SJCRH30 (cell line): ENCODE results near the gene POLR1D. TPM values are rescaled to one million over a fixed set of nuclear protein-coding genes. Genes with fewer than 3 reads are reported as not detected.
"Not testable (repeated sequence)": the region's sequence is repeated elsewhere in the genome, so short reads cannot be mapped to it uniquely, and the experiment has no call there.

Experiments used
- DNase-seq, 2 experiments: peaks; one replicate each; pipeline ENCODE4 v3.0.0-alpha.2; 2015 to 2020
- H3K27ac ChIP-seq: fragments of 250-450 bp; sonication (Bioruptor Pico); 2 replicates; pipeline ENCODE4 v1.5.1; 2020; ENCODE audit warnings: mild to moderate bottlenecking, moderate library complexity
- H3K27me3 ChIP-seq: fragments of 250-450 bp; sonication (Bioruptor Pico); 2 replicates; pipeline ENCODE4 v1.5.1; 2020; ENCODE audit warnings: mild to moderate bottlenecking, moderate library complexity
- H3K36me3 ChIP-seq: fragments of 250-450 bp; sonication (Bioruptor Pico); 2 replicates; pipeline ENCODE4 v1.5.1; 2020; ENCODE audit warnings: mild to moderate bottlenecking, moderate library complexity
- H3K4me1 ChIP-seq: fragments of 250-450 bp; sonication (Bioruptor Pico); 2 replicates; pipeline ENCODE4 v1.5.1; 2020; ENCODE audit warnings: mild to moderate bottlenecking, moderate library complexity
- H3K4me3 ChIP-seq: fragments of 250-450 bp; sonication (Bioruptor Pico); 2 replicates; pipeline ENCODE4 v1.5.1; 2020; ENCODE audit warnings: mild to moderate bottlenecking, moderate library complexity
- H3K9me3 ChIP-seq: fragments of 250-450 bp; sonication (Bioruptor Pico); replicated peaks from 2 replicates; pipeline ENCODE4 v1.5.1; 2020; ENCODE audit warnings: mild to moderate bottlenecking, moderate library complexity
- total RNA-seq: library from RNA; depleted of rRNA; stranded (reverse); fragments of >200 nt; shearing (Covaris generic); gene quantifications from 2 replicates; pipeline ENCODE4 v1.2.3, GENCODE V29; 2014

POLR1D gene
- total RNA-seq, 1 experiment from 2014 or later = 182 TPM

GRCh38 chr13:27624071-27624470 is 2.4 kb downstream of the POLR1D start:
- H3K9me3 ChIP-seq = no peaks in the 10 kb centered on the region
- peaks cover 23% of the 10 kb centered on the region for H3K36me3 ChIP-seq
- peaks cover 11% of the 10 kb centered on the region for H3K4me1 ChIP-seq
- H3K27me3 ChIP-seq = no peaks in the 10 kb centered on the region
- no peak overlapping the region for H3K4me3 ChIP-seq
- H3K27ac ChIP-seq = no peak overlapping the region
- DNase-seq = no peak

- peaks cover 26% of the 10 kb centered on the region for H3K36me3 ChIP-seq
- DNase-seq = no peak
- no peak overlapping the region for H3K27ac ChIP-seq
- no peaks in the 10 kb centered on the region for H3K27me3 ChIP-seq
- no peak overlapping the region for H3K4me3 ChIP-seq
- no peaks in the 10 kb centered on the region for H3K9me3 ChIP-seq
- peaks cover 9% of the 10 kb centered on the region for H3K4me1 ChIP-seq
Observed at GRCh38 chr13:27625839-27626238, 4.1 kb downstream of the POLR1D start.

DNA sequence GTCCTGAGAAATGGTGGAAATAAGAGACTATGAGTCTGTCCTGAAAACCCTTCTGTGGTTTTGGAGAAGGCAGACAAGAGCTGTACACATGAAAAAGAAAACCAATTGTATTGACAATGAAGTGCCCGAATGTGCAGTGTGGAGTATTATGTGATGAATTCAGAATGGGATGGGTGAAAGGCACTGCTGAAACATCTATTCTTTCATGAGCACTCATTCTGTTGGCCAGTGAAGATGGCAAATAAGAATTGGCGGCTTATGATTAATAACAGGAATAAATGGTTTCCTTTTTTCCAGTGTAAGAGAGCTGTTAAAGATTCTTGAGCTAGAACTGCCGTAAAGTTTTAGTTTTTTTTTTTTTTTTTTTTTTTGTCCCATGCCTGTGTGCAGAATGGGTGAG is 5.7 kb downstream of the POLR1D start:
- H3K36me3 ChIP-seq = peaks cover 31% of the 10 kb centered on the region
- no peaks in the 10 kb centered on the region for H3K9me3 ChIP-seq
- H3K27me3 ChIP-seq = no peaks in the 10 kb centered on the region
- DNase-seq = no peak
- H3K4me1 ChIP-seq = peaks cover 9% of the 10 kb centered on the region
- H3K27ac ChIP-seq = no peak overlapping the region
- H3K4me3 ChIP-seq = no peak overlapping the region

- H3K4me3 ChIP-seq = no peak overlapping the region
- DNase-seq = no peak
- H3K36me3 ChIP-seq = peaks cover 29% of the 10 kb centered on the region
- no peak overlapping the region for H3K27ac ChIP-seq
- H3K4me1 ChIP-seq = peaks cover 3% of the 10 kb centered on the region
- H3K27me3 ChIP-seq = no peaks in the 10 kb centered on the region
- H3K9me3 ChIP-seq = no peaks in the 10 kb centered on the region
Observed at GRCh38 chr13:27628081-27628480, 6.4 kb downstream of the POLR1D start.

DNA sequence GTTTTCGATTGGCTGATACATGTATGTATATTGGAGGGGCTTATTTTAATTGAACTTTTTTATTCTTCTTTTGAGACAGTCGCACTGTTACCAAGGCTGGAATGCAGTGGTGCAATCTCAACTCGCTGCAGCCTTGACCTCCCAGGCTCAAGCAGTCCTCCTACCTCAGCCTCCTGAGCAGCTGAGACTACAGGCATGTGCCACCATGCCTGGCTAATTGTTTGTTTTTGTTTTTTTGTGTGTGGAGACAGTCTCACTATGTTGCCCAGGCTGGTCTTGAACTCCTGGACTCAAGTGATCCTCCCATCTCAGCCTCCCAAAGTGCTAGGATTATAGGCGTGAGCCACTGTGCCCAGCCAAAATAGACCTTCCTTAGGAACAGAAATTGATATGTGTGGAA is 7.1 kb downstream of the POLR1D start:
- H3K9me3 ChIP-seq, H3K27ac ChIP-seq, H3K4me1 ChIP-seq, H3K27me3 ChIP-seq, DNase-seq, H3K4me3 ChIP-seq: not testable (repeated sequence)
- peaks cover 26% of the 10 kb centered on the region for H3K36me3 ChIP-seq

DNA sequence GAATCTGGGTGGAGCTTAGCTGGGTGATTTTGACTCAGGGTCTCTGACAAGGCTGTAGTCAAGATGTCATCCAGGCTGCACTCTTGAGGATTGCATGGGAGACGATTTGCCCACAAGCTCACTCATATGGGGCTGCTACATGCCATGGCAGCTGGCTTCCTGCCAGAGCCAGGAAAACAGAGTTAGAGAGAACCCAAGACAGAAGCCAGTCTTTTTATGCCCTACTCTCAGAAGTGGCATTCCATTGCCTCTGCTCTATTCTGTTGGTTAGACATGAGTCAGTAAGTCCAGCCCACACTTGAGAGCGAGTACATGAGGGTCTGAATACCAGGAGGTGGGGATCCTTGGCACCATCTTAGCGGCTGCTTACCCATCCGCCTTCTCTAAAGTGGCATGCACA is 9.5 kb downstream of the POLR1D start:
- no peaks in the 10 kb centered on the region for H3K9me3 ChIP-seq
- H3K27ac ChIP-seq = no peak overlapping the region
- peaks cover 12% of the 10 kb centered on the region for H3K4me1 ChIP-seq
- DNase-seq = no peak
- no peak overlapping the region for H3K4me3 ChIP-seq
- no peaks in the 10 kb centered on the region for H3K27me3 ChIP-seq
- peaks cover 16% of the 10 kb centered on the region for H3K36me3 ChIP-seq

- Histone ChIP-seq H3K27ac (no peak overlapping the region), H3K4me1 (peaks cover 15% of the 10 kb centered on the region), H3K9me3 (no peaks in the 10 kb centered on the region), H3K36me3 (peaks cover 16% of the 10 kb centered on the region), H3K27me3 (no peaks in the 10 kb centered on the region), H3K4me3 (no peak overlapping the region)
- no peak for DNase-seq
Observed at GRCh38 chr13:27631665-27632064, 10.0 kb downstream of the POLR1D start.

DNA sequence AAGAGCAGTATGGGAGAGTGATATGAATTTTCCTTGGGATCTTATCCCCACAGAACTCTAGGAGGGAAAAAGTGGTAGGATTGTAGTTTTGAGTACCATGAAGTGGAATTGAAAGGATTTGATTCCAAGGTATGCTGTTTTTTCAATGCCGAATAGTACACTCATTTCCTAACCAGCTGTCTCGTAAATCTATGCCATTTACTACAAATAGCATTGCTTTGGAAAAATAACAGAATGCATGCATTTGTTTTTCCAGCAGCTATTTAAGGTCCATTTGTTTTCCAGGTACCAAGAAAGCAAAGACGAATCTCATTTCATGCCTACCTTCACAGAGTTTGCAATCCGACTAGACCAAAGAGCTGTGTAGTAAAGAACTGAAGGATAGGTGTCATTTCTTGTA is 10.5 kb downstream of the POLR1D start:
- Histone ChIP-seq H3K27me3 (no peaks in the 10 kb centered on the region), H3K27ac (no peak overlapping the region), H3K36me3 (peaks cover 16% of the 10 kb centered on the region)

GRCh38 chr13:27632648-27633047 is 11.0 kb downstream of the POLR1D start:
- no peak overlapping the region for H3K4me3 ChIP-seq
- peaks cover 19% of the 10 kb centered on the region for H3K4me1 ChIP-seq
- H3K9me3 ChIP-seq = no peaks in the 10 kb centered on the region
- H3K36me3 ChIP-seq = peaks cover 16% of the 10 kb centered on the region
- DNase-seq = no peak
- no peak overlapping the region for H3K27ac ChIP-seq
- H3K27me3 ChIP-seq = no peaks in the 10 kb centered on the region

More for the DNA sequence above, 10.5 kb downstream of the POLR1D start:
- DNase-seq = no peak
- Histone ChIP-seq H3K4me1 (peaks cover 16% of the 10 kb centered on the region), H3K9me3 (no peaks in the 10 kb centered on the region), H3K4me3 (no peak overlapping the region)

DNA sequence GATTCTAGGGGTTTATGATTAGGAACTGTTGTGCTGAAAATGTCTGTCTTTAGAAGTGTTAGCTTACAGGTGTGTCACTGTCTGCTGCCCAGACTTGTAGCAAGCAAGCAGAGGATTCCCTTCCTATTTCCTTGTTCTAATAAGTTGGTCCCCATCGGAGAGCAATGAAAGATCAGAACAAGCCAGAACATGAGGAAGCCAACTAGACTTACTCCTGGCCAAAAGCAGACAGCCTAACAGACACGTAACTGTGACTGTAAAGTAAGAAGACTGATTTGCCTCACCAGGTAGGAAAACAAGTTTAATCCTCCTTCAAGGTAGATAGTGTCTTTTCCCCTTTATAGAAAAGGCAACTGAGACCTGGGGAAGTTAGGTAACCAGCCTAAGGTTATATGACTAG is 12.5 kb downstream of the POLR1D start:
- no peak overlapping the region for H3K27ac ChIP-seq

DNA sequence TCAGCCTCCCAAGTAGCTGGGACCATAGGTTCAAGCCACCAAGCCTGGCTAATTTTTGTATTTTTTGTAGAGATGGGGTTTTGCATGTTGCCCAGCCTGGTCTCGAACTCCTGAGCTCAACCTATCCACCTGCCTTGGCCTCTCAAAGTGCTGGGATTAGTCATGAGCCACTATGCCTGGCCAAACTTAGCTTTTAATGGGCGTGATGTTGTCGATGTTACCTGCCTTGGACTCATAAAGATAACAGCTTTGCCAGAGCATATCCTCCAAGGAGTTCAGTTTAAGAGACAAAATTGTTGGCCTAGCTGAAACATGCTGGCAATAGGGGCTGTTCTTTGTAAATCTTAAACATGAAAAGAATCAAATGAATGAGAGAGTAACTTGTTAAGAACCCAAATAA is 13.1 kb downstream of the POLR1D start:
- Histone ChIP-seq H3K4me3 (no peak overlapping the region), H3K27ac (no peak overlapping the region), H3K9me3 (no peaks in the 10 kb centered on the region), H3K4me1 (peaks cover 34% of the 10 kb centered on the region), H3K36me3 (peaks cover 13% of the 10 kb centered on the region), H3K27me3 (no peaks in the 10 kb centered on the region)
- no peak for DNase-seq

More for the DNA sequence above, 12.5 kb downstream of the POLR1D start:
- H3K4me3 ChIP-seq = no peak overlapping the region
- DNase-seq = no peak
- peaks cover 34% of the 10 kb centered on the region for H3K4me1 ChIP-seq
- no peaks in the 10 kb centered on the region for H3K27me3 ChIP-seq
- H3K9me3 ChIP-seq = no peaks in the 10 kb centered on the region
- H3K36me3 ChIP-seq = peaks cover 14% of the 10 kb centered on the region

DNA sequence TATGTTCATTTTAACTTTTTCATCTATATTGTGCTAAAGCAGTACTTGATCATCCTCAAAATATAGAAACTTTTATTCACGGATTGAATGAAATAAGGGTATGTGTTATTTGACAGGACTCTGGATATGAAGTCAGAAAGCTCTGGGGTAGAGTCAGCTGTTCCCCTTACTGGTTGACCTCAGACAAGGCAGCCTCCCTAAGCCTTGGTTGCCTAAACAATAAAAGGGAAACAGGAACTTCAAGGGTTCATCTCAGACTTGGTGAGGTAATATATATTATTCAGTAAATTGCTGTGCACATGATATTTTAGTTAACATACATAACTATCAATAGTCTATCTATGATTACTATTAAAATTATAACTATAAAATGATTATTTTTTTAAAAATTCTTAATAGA is 13.6 kb downstream of the POLR1D start:
- peak; percentile 29 to 53 for DNase-seq
- Histone ChIP-seq H3K36me3 (peaks cover 13% of the 10 kb centered on the region), H3K27me3 (no peaks in the 10 kb centered on the region), H3K27ac (no peak overlapping the region), H3K4me1 (peaks cover 34% of the 10 kb centered on the region), H3K9me3 (no peaks in the 10 kb centered on the region), H3K4me3 (no peak overlapping the region)

DNA sequence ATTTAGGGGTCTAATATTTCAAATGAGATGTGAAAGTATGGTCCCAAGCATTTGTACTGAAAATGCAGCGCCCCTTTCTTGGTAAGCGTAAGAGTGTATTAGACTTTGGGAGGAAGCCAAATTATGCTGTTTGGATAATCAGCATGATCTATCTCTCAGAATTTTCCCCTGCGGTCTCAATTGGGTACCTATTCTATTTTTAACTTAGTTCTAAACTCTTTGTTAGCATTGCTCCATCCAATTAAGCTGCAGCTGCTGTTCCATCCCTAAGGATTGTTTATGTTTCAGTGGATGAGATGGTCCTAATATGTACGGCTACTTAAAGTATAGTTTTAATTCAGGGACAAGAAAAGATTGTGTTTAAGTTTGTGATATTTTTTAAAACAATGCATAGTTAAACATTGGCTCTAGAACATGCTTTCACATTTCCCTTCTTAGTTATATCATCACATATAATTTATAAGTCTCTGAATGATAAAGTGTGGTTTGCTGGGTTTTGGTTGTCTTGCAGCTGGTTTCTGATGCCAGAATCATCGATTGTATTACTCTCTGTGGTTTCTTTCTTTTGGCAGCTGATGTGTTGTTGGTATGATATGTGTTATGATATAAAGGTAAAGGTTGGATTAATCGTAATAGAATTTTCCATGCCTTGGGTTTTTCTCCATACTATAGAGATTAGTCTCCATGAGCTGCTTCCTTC is 15.0 kb downstream of the POLR1D start:
- peak; percentile 63 to 88 for DNase-seq
- no peaks in the 10 kb centered on the region for H3K9me3 ChIP-seq
- peak overlapping the region; percentile 15 for H3K4me3 ChIP-seq

DNA sequence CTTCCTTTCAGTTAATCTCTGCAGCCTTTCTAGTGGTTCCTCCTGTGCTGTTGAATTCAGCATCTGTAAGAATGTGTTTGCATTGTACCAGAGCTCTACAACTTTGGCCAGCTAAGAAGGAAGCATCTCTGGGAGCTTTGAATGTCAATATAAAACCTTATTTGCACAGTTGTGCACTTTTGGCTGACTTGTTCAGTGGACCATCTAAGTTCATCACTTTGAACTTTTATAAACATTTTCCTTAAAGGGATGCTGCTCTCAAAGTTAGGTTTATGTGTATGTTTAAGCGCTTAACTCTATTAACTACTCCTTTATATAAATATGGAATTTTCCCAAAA is 15.6 kb downstream of the POLR1D start:
- DNase-seq = peak in 1 of 2 experiments; percentile 23
- Histone ChIP-seq H3K36me3 (peaks cover 13% of the 10 kb centered on the region; the same call in 1 of the 2 replicates), H3K9me3 (no peaks in the 10 kb centered on the region), H3K27ac (peak overlapping the region; percentile 44; the same call in 1 of the 2 replicates), H3K4me1 (peaks cover 34% of the 10 kb centered on the region), H3K4me3 (no peak overlapping the region; the same call in 1 of the 2 replicates), H3K27me3 (no peaks in the 10 kb centered on the region)

More for the DNA sequence above, 15.0 kb downstream of the POLR1D start:
- Histone ChIP-seq H3K27me3 (no peaks in the 10 kb centered on the region), H3K36me3 (peaks cover 15% of the 10 kb centered on the region; the same call in 1 of the 2 replicates), H3K27ac (peak overlapping the region; percentile 44), H3K4me1 (peaks cover 34% of the 10 kb centered on the region)

- H3K36me3 ChIP-seq = peaks cover 10% of the 10 kb centered on the region; the same call in 1 of the 2 replicates
- no peak overlapping the region for H3K4me3 ChIP-seq
- H3K27ac ChIP-seq = no peak overlapping the region
- H3K9me3 ChIP-seq = no peaks in the 10 kb centered on the region
- DNase-seq = no peak
- peaks cover 37% of the 10 kb centered on the region for H3K4me1 ChIP-seq
- no peaks in the 10 kb centered on the region for H3K27me3 ChIP-seq
Observed at GRCh38 chr13:27638001-27638400, 16.3 kb downstream of the POLR1D start.

GRCh38 chr13:27638521-27638920 is 16.8 kb downstream of the POLR1D start:
- peaks cover 38% of the 10 kb centered on the region for H3K4me1 ChIP-seq
- peak in 1 of 2 experiments; percentile 22 for DNase-seq
- H3K4me3 ChIP-seq = no peak overlapping the region
- no peaks in the 10 kb centered on the region for H3K9me3 ChIP-seq
- H3K36me3 ChIP-seq = peaks cover 9% of the 10 kb centered on the region; the same call in 1 of the 2 replicates
- no peak overlapping the region; the same call in 1 of the 2 replicates for H3K27ac ChIP-seq
- no peaks in the 10 kb centered on the region for H3K27me3 ChIP-seq
